ENCODE results near the gene C9orf78. TPM values are rescaled to one million over a fixed set of nuclear protein-coding genes. Genes with fewer than 3 reads are reported as not detected.
"Not testable (repeated sequence)": the region's sequence is repeated elsewhere in the genome, so short reads cannot be mapped to it uniquely, and the experiment has no call there.

C9orf78 gene
- polyA plus RNA-seq, 1 donor = 47.5 TPM

DNA sequence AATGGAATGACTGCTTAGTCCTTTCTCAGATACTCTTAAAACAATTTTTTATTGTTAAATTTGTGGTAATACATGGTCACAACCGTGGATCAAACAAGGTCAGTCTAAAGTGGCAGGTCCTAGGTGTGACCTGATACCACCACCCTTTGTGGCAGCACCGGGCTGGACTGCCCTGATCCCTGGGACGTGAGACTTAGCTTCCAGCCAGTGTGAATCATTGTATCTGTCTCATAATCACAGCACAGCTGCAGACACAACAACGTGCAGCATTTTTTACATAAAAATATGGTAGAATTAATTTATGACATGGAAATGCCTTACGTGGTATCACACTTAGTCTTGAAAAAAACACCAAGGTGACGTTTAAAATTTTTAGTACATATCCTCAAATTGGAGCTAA, 24.3 kb downstream of the C9orf78 start:
- Histone ChIP-seq H3K9me3 (ENCODE audit: control insufficient read depth, low read depth, low read length) (no peaks in the 10 kb centered on the region), H3K4me3 (ENCODE audit: low read length) (no peak overlapping the region), H3K27me3 (ENCODE audit: control insufficient read depth, insufficient read depth, low read length) (no peaks in the 10 kb centered on the region), H3K27ac (ENCODE audit: low read length) (peak overlapping the region; percentile 69), H3K4me1 (ENCODE audit: control insufficient read depth, insufficient read depth, low read length) (peaks cover 30% of the 10 kb centered on the region), H3K36me3 (ENCODE audit: control insufficient read depth, insufficient read depth, low read length) (peaks cover 57% of the 10 kb centered on the region)
- 40% methylated on average over 1 of the region's 6 CpGs for WGBS (ENCODE audit: insufficient coverage, low lambda C conversion rate)
- no peak for DNase-seq

DNA sequence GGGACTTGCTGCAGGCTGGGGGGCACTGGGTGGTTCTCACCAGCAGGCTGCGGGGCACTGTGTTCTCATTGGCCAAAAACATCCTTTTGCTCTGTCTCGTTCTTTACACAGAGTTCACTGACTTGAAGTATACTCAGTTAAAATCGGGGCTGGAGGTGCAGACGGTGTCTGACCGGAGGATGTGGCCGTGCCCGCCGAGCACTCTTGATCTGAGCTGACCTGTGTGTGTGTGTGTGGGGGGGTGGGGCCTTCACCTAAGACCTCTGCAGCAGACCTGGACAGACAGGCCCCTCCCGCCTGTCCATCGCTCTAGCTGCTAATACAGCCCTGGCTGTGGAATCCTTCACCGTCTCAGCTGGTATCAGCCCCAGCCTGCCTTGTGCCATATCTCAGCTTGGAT, 25.0 kb downstream of the C9orf78 start:
- H3K9me3 ChIP-seq (ENCODE audit: control insufficient read depth, low read depth, low read length) = no peaks in the 10 kb centered on the region
- peak overlapping the region; percentile 69 for H3K27ac ChIP-seq (ENCODE audit: low read length)
- no peaks in the 10 kb centered on the region for H3K27me3 ChIP-seq (ENCODE audit: control insufficient read depth, insufficient read depth, low read length)
- peaks cover 51% of the 10 kb centered on the region for H3K36me3 ChIP-seq (ENCODE audit: control insufficient read depth, insufficient read depth, low read length)
- no peak for DNase-seq
- H3K4me3 ChIP-seq (ENCODE audit: low read length) = no peak overlapping the region
- H3K4me1 ChIP-seq (ENCODE audit: control insufficient read depth, insufficient read depth, low read length) = peaks cover 32% of the 10 kb centered on the region
- no CpG with 5 or more reads among the region's 11 CpGs for WGBS (ENCODE audit: insufficient coverage, low lambda C conversion rate)

DNA sequence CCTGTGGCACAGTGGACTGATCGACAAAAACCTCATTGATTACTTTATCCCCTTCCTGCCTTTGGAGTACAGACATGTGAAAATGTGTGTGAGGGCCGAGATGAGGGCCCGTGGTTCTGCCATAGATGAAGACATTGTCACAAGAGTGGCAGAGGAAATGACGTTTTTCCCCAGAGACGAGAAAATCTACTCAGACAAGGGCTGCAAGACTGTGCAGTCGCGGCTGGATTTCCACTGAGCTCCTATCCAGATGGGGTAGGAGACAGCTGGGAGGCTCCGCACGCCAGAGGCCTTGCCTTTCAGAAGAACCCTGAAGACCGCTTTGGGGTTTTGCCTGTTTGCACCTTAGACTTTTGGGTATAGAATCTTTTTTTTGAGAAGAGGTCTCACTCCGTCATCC, 25.7 kb downstream of the C9orf78 start:
- Histone ChIP-seq H3K27ac (ENCODE audit: low read length) (no peak overlapping the region), H3K9me3 (ENCODE audit: control insufficient read depth, low read depth, low read length) (no peaks in the 10 kb centered on the region), H3K4me1 (ENCODE audit: control insufficient read depth, insufficient read depth, low read length) (peaks cover 33% of the 10 kb centered on the region), H3K36me3 (ENCODE audit: control insufficient read depth, insufficient read depth, low read length) (peaks cover 45% of the 10 kb centered on the region), H3K27me3 (ENCODE audit: control insufficient read depth, insufficient read depth, low read length) (no peaks in the 10 kb centered on the region), H3K4me3 (ENCODE audit: low read length) (no peak overlapping the region)
- 82% methylated on average over 2 of the region's 11 CpGs for WGBS (ENCODE audit: insufficient coverage, low lambda C conversion rate)
- DNase-seq = no peak

DNA sequence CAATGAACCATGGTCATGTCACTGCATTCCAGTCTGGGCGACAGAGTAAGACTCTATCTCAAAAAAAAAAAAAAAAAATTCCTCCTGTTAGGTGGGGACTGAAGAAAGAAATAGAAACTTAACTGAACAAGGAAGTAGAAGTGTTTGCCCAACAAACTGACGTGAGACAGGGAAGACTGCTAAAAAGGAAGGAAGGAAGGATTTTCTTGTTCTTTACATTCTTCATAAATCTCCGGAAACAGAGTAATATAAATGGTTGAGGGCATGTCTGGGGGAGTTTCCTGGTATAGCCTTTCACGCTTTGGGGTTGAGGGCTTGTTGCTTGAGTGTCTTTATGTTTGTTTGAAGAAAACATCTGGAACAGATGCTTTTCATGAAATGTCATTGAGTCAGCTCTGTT, 29.0 kb downstream of the C9orf78 start:
- Histone ChIP-seq H3K9me3 (ENCODE audit: control insufficient read depth, low read depth, low read length) (no peaks in the 10 kb centered on the region), H3K27ac (ENCODE audit: low read length) (no peak overlapping the region), H3K36me3 (ENCODE audit: control insufficient read depth, insufficient read depth, low read length) (peaks cover 29% of the 10 kb centered on the region), H3K4me1 (ENCODE audit: control insufficient read depth, insufficient read depth, low read length) (peaks cover 29% of the 10 kb centered on the region), H3K27me3 (ENCODE audit: control insufficient read depth, insufficient read depth, low read length) (no peaks in the 10 kb centered on the region), H3K4me3 (ENCODE audit: low read length) (no peak overlapping the region)
- WGBS (ENCODE audit: insufficient coverage, low lambda C conversion rate) = 10% methylated on average over 1 of the region's 4 CpGs
- no peak for DNase-seq

DNA sequence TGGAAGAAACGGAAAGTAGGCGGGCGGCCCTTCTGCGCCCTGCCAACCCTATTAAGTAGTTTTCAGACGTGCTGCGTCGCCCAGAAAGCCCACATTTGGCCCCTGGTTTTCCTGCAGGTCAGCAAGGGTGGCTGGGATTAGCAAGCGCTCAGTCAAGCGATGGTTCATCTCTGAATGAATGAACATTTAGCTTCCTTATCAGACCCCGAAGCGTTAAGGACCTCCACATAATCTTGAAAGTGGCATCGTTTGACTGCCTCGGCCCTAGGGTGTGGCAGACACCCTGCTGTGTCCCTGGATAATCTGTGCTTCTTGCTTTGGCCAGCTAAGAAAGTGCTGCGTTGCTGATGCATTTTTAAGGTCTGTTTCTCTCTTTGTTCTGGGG, 31.4 kb downstream of the C9orf78 start:
- peak in 1 of 2 donors; percentile 47 for DNase-seq
- peak overlapping the region; percentile 81 for H3K4me3 ChIP-seq (ENCODE audit: low read length)
- H3K9me3 ChIP-seq (ENCODE audit: control insufficient read depth, low read depth, low read length) = no peaks in the 10 kb centered on the region
- peak overlapping the region; percentile 63 for H3K27ac ChIP-seq (ENCODE audit: low read length)
- H3K4me1 ChIP-seq (ENCODE audit: control insufficient read depth, insufficient read depth, low read length) = peaks cover 10% of the 10 kb centered on the region
- peaks cover 14% of the 10 kb centered on the region for H3K36me3 ChIP-seq (ENCODE audit: control insufficient read depth, insufficient read depth, low read length)
- no CpG with 5 or more reads among the region's 14 CpGs for WGBS (ENCODE audit: insufficient coverage, low lambda C conversion rate)
- no peaks in the 10 kb centered on the region for H3K27me3 ChIP-seq (ENCODE audit: control insufficient read depth, insufficient read depth, low read length)

DNA sequence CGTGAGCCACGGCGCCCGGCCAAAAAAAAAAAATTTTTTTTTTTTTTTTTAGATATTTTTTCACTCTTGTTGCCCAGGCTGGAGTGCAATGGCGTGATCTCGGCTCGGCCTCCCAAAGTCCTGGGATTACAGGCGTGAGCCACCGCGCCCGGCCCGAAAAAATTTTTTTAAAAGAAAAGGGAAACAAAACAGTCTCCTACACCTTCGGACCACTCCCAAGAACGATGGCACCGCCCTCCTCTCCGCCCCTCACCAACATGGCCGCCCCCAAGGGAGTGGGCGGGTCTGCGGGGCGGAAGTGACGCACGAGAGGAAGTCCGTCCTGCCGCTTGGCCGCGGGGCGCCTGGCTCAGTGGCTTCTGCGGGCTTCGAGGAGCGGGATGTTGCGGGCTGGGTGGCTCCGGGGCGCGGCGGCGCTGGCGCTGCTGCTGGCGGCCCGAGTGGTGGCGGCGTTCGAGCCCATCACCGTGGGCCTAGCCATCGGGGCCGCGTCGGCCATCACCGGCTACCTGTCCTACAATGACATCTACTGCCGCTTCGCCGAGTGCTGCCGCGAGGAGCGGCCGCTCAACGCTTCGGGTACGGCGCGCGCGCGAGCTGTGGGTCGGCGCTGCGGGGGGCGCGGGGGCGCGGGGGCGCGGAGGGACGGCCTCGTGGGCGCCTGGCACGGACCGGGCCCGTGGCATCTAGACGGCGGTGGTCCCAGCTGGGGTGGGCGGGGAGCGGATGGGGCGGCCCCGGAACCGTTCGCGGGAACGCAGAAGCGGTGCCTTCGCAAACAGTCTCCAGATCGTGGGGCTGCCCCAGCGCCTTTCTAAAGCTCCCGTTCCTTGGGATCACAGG, 32.0 kb downstream of the C9orf78 start, which contains the start of gene TOR1B:
TOR1B (plus strand) TSS at position 352 of the 843 bp plus-strand sequence; CDS start at position 381, 29 bp downstream.
- peak within 1 kb of the TSS; percentile 63 for H3K27ac ChIP-seq (ENCODE audit: low read length)
- peaks cover 10% of the 10 kb centered on the region for H3K4me1 ChIP-seq (ENCODE audit: control insufficient read depth, insufficient read depth, low read length)
- peak within 1 kb of the TSS; percentile 81 for H3K4me3 ChIP-seq (ENCODE audit: low read length)
- DNase-seq = peak; percentile 93 to 94
- H3K27me3 ChIP-seq (ENCODE audit: control insufficient read depth, insufficient read depth, low read length) = no peaks in the 10 kb centered on the region
- H3K9me3 ChIP-seq (ENCODE audit: control insufficient read depth, low read depth, low read length) = no peaks in the 10 kb centered on the region
- H3K36me3 ChIP-seq (ENCODE audit: control insufficient read depth, insufficient read depth, low read length) = peaks cover 14% of the 10 kb centered on the region
- WGBS (ENCODE audit: insufficient coverage, low lambda C conversion rate) = no CpG with 5 or more reads among the region's 93 CpGs

DNA sequence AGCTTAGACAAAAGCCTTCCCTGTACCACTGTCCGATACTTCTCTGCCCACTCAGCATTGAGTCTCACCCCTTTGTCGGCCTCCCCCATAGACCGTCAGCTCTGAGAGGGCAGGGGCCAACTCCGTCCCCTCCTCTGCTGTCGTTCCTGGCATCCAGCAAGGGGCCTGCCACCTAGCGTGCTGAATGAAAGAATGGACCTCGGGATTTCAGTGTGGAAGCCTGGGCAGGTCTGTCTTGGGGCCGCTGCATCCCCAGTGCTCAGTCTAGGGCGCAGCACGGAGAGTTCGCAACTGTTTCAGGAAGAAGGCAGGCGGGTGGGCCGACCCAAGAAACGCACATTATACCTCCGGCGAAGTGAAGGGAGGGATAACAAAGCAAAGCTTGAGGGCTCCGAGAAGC, 33.6 kb downstream of the C9orf78 start:
- WGBS (ENCODE audit: insufficient coverage, low lambda C conversion rate) = 90% methylated on average over 4 of the region's 17 CpGs
- no peak for DNase-seq
- H3K27ac ChIP-seq (ENCODE audit: low read length) = no peak overlapping the region
- no peak overlapping the region for H3K4me3 ChIP-seq (ENCODE audit: low read length)
- H3K9me3 ChIP-seq (ENCODE audit: control insufficient read depth, low read depth, low read length) = no peaks in the 10 kb centered on the region
- H3K36me3 ChIP-seq (ENCODE audit: control insufficient read depth, insufficient read depth, low read length) = peaks cover 3% of the 10 kb centered on the region
- H3K4me1 ChIP-seq (ENCODE audit: control insufficient read depth, insufficient read depth, low read length) = peaks cover 10% of the 10 kb centered on the region
- H3K27me3 ChIP-seq (ENCODE audit: control insufficient read depth, insufficient read depth, low read length) = no peaks in the 10 kb centered on the region

DNA sequence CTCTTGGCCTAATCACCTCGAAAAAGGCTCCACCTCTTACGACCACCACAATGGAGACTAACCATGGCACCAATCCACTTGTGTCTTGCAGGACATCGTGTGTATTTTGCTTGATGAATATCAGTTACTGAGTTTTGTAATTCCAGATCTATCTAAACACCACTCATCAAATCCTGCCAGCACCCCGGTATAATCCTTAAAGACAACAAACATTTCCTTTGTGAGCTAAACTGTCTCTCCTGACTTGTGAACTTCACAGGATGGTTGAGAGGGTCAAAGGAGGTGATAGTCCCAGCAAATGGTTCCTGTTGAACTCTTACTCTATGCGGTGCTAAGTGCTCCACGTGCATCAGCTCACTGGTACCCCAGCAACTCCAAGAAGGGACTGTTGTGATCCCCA, 36.1 kb downstream of the C9orf78 start:
- Histone ChIP-seq H3K4me1 (ENCODE audit: control insufficient read depth, insufficient read depth, low read length) (peaks cover 3% of the 10 kb centered on the region), H3K36me3 (ENCODE audit: control insufficient read depth, insufficient read depth, low read length) (no peaks in the 10 kb centered on the region), H3K4me3 (ENCODE audit: low read length) (no peak overlapping the region), H3K27me3 (ENCODE audit: control insufficient read depth, insufficient read depth, low read length) (no peaks in the 10 kb centered on the region), H3K9me3 (ENCODE audit: control insufficient read depth, low read depth, low read length) (no peaks in the 10 kb centered on the region), H3K27ac (ENCODE audit: low read length) (no peak overlapping the region)
- no peak for DNase-seq
- WGBS (ENCODE audit: insufficient coverage, low lambda C conversion rate) = no CpG with 5 or more reads among the region's 6 CpGs

DNA sequence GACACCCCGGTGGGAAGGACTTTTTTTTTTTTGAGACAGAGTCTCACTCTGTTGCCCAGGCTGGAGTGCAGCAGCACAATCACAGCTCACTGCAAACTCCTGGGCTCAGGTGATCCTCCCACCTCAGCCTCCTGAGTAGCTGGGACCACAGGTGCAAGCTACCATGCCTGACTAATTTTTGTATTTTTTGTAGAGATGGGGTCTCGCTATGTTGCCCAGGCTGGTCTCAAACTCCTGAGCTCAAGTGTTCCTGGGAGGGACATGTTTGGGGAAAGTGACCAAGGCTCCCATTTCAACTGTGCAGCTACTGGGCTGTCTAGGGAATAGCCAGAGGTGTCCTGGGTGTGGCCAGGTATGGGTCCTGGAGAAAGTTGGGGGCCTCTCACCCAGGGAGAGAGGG, 39.0 kb downstream of the C9orf78 start:
- no CpG with 5 or more reads among the region's 2 CpGs for WGBS (ENCODE audit: insufficient coverage, low lambda C conversion rate)
- H3K27ac ChIP-seq (ENCODE audit: low read length); H3K4me3 ChIP-seq (ENCODE audit: low read length); DNase-seq; H3K36me3 ChIP-seq (ENCODE audit: control insufficient read depth, insufficient read depth, low read length); H3K4me1 ChIP-seq (ENCODE audit: control insufficient read depth, insufficient read depth, low read length); H3K9me3 ChIP-seq (ENCODE audit: control insufficient read depth, low read depth, low read length); H3K27me3 ChIP-seq (ENCODE audit: control insufficient read depth, insufficient read depth, low read length): not testable (repeated sequence)

DNA sequence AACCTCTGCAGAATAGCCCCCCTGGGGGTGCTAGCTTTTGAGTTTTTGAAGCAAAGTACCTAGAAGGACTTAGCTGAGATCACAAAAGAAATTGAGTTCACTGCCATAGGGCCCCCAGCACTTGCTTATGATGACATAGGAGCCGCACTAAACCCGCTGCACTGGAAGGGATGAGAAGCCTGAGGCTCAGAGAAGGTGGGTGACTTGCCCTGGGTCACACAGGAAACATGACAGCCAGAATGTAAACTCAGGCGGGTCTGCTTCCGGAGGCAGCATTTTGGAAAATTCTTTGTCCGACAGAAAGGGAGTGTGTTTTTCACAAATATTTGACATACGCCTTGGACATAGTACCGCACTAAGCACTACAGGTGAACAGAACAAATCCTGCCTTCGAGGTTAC, 40.5 kb downstream of the C9orf78 start:
- H3K36me3 ChIP-seq (ENCODE audit: control insufficient read depth, insufficient read depth, low read length) = no peaks in the 10 kb centered on the region
- H3K27ac ChIP-seq (ENCODE audit: low read length) = no peak overlapping the region
- no peaks in the 10 kb centered on the region for H3K9me3 ChIP-seq (ENCODE audit: control insufficient read depth, low read depth, low read length)
- no peak overlapping the region for H3K4me3 ChIP-seq (ENCODE audit: low read length)
- H3K4me1 ChIP-seq (ENCODE audit: control insufficient read depth, insufficient read depth, low read length) = no peaks in the 10 kb centered on the region
- peaks cover 3% of the 10 kb centered on the region for H3K27me3 ChIP-seq (ENCODE audit: control insufficient read depth, insufficient read depth, low read length)
- no peak for DNase-seq
- no CpG with 5 or more reads among the region's 8 CpGs for WGBS (ENCODE audit: insufficient coverage, low lambda C conversion rate)

DNA sequence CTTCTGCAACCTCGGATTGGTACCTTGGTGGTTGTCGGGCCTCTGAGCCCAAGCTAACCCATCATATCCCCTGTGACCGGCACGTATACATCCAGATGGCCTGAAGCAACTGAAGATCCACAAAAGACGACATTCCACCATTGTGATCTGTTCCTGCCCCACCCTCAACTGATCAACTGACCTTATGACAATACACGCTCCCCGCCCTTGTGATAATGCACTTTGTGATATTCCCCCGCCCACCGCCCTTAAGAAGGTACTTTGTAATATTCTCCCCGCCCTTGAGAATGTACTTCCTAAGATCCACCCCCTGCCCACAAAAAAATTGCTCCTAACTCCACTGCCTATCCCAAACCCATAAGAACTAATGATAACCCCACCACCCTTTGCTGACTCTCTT, 48.6 kb downstream of the C9orf78 start:
- H3K27me3 ChIP-seq (ENCODE audit: control insufficient read depth, insufficient read depth, low read length) = peaks cover 2% of the 10 kb centered on the region
- no peak overlapping the region for H3K27ac ChIP-seq (ENCODE audit: low read length)
- no peaks in the 10 kb centered on the region for H3K36me3 ChIP-seq (ENCODE audit: control insufficient read depth, insufficient read depth, low read length)
- no peaks in the 10 kb centered on the region for H3K9me3 ChIP-seq (ENCODE audit: control insufficient read depth, low read depth, low read length)
- H3K4me1 ChIP-seq (ENCODE audit: control insufficient read depth, insufficient read depth, low read length) = no peaks in the 10 kb centered on the region
- DNase-seq = no peak
- no peak overlapping the region for H3K4me3 ChIP-seq (ENCODE audit: low read length)
- WGBS (ENCODE audit: insufficient coverage, low lambda C conversion rate) = no CpG with 5 or more reads among the region's 10 CpGs

All from large intestine (tissue), 3 donors.